SU-DHL-6 (cell line): ENCODE results near the gene ST3GAL3.

Experiments used
- CTCF ChIP-seq: fragments of 200-600 bp; sonication (generic); IDR thresholded peaks from one replicate; pipeline ENCODE4 v1.5.1; 2017; ENCODE audit warnings: antibody characterized with exemption, mild to moderate bottlenecking, low read length, moderate library complexity; ENCODE audit not compliant: insufficient read depth, poor library complexity, severe bottlenecking
- EZH2phosphoT487 ChIP-seq: fragments of 200-600 bp; sonication (generic), shearing (Covaris generic); conservative IDR thresholded peaks from 2 replicates; pipeline ENCODE4 v1.6.1; 2018; ENCODE audit warnings: mild to moderate bottlenecking, antibody characterized with exemption, low read length, moderate library complexity, mixed read lengths

- no peak for TF ChIP-seq CTCF
- no peak for TF ChIP-seq EZH2phosphoT487
Measured at GRCh38 chr1:43683560-43683959, 23.8 kb upstream of the ST3GAL3 start.
